Hepatocyte (in vitro differentiated cells): ENCODE measurements around the gene MTMR3.

ENCODE experiments used
- EZH2 ChIP-seq: fragments of 200-600 bp; sonication (generic); IDR thresholded peaks from 2 replicates; pipeline ENCODE4 v1.6.1; 2016; ENCODE audit warnings: antibody characterized with exemption, mild to moderate bottlenecking, borderline replicate concordance
- EZH2phosphoT487 ChIP-seq: fragments of 200-600 bp; sonication (generic); IDR thresholded peaks from one replicate; pipeline ENCODE4 v1.6.1; 2018; ENCODE audit warnings: antibody characterized with exemption, mild to moderate bottlenecking, low read depth, moderate library complexity; ENCODE audit not compliant: unreplicated experiment, severe bottlenecking
- TF ChIP-seq, protein P1 (sequence below): fragments of 200-600 bp; sonication (generic); IDR thresholded peaks from 2 replicates; pipeline ENCODE4 v1.5.1; 2016; ENCODE audit warnings: antibody characterized with exemption, mild to moderate bottlenecking; ENCODE audit not compliant: poor library complexity

DNA sequence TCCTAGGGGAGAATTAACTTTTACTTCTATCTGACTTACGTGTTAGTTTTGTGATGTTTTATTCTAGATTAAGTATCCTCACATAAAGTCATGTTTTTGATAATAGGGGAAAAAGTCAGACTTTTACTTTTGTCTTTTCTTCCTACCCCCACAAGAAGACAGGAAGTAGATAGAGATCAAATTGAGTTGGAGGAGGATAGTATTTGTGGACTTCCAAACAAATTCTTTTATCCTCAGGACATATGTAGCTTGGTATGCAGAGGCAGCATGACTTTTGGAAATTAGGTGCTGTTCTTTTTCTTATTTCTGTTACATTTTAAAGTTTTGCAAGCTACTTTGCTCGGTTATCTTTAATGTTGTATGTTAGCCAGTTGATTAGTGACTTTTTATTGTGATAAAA lies 61.4 kb downstream of the MTMR3 start:
- TF ChIP-seq, protein P1, sequence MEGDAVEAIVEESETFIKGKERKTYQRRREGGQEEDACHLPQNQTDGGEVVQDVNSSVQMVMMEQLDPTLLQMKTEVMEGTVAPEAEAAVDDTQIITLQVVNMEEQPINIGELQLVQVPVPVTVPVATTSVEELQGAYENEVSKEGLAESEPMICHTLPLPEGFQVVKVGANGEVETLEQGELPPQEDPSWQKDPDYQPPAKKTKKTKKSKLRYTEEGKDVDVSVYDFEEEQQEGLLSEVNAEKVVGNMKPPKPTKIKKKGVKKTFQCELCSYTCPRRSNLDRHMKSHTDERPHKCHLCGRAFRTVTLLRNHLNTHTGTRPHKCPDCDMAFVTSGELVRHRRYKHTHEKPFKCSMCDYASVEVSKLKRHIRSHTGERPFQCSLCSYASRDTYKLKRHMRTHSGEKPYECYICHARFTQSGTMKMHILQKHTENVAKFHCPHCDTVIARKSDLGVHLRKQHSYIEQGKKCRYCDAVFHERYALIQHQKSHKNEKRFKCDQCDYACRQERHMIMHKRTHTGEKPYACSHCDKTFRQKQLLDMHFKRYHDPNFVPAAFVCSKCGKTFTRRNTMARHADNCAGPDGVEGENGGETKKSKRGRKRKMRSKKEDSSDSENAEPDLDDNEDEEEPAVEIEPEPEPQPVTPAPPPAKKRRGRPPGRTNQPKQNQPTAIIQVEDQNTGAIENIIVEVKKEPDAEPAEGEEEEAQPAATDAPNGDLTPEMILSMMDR, result no peak
- no peak for TF ChIP-seq EZH2
- TF ChIP-seq EZH2phosphoT487, result no peak
